NCI-H128 (cell line): ENCODE data around the gene AKAIN1.

ENCODE experiments used
- DNase-seq: peaks from one replicate; lab custom pipeline; 2025; ENCODE audit not compliant: unreplicated experiment; lab: John Stamatoyannopoulos, UW

Gene AKAIN1

GRCh38 chr18:5197032-5197434 lies at the start of gene AKAIN1:
TSS of gene AKAIN1 (minus strand) at chr18:5197257. CDS start at chr18:5197053, 204 bp downstream.
- DNase-seq = no peak

GRCh38 chr18:5244941-5245340 lies 47.9 kb upstream of the AKAIN1 start:
- DNase-seq = no peak

GRCh38 chr18:5239447-5239846 lies 42.4 kb upstream of the AKAIN1 start:
- no peak for DNase-seq

GRCh38 chr18:5238371-5238976 lies 41.4 kb upstream of the AKAIN1 start:
- DNase-seq = no peak

- peak; percentile 87 for DNase-seq
Measured at GRCh38 chr18:5237723-5238370, 40.8 kb upstream of the AKAIN1 start.

GRCh38 chr18:5237083-5237722 lies 40.1 kb upstream of the AKAIN1 start:
- no peak for DNase-seq

GRCh38 chr18:5214583-5215351 lies 17.7 kb upstream of the AKAIN1 start:
- DNase-seq = no peak

- DNase-seq = no peak
Measured at GRCh38 chr18:5207471-5208150, 10.6 kb upstream of the AKAIN1 start.

- no peak for DNase-seq
Measured at GRCh38 chr18:5198311-5198710, 1.3 kb upstream of the AKAIN1 start.

GRCh38 chr18:5197461-5197860 lies 404 bp upstream of the AKAIN1 start:
- DNase-seq = no peak

- no peak for DNase-seq
Measured at GRCh38 chr18:5196253-5197031, 615 bp downstream of the AKAIN1 start.

GRCh38 chr18:5195656-5196055 lies 1.4 kb downstream of the AKAIN1 start:
- DNase-seq = no peak

- DNase-seq = no peak
Measured at GRCh38 chr18:5180254-5180653, 16.8 kb downstream of the AKAIN1 start.

GRCh38 chr18:5178519-5178918 lies 18.5 kb downstream of the AKAIN1 start:
- DNase-seq = no peak

- DNase-seq = no peak
Measured at GRCh38 chr18:5175378-5175777, 21.7 kb downstream of the AKAIN1 start.

- no peak for DNase-seq
Measured at GRCh38 chr18:5173646-5174045, 23.4 kb downstream of the AKAIN1 start.

GRCh38 chr18:5173236-5173635 lies 23.8 kb downstream of the AKAIN1 start:
- DNase-seq = no peak

GRCh38 chr18:5167831-5168230 lies 29.2 kb downstream of the AKAIN1 start:
- DNase-seq = no peak

- no peak for DNase-seq
Measured at GRCh38 chr18:5166606-5167280, 30.3 kb downstream of the AKAIN1 start.

- no peak for DNase-seq
Measured at GRCh38 chr18:5164903-5165302, 32.2 kb downstream of the AKAIN1 start.
